ENCODE data around the gene OVAAL.
"Not testable (repeated sequence)": the region's sequence is repeated elsewhere in the genome, so short reads cannot be mapped to it uniquely, and the experiment has no call there.

Gene OVAAL

DNA sequence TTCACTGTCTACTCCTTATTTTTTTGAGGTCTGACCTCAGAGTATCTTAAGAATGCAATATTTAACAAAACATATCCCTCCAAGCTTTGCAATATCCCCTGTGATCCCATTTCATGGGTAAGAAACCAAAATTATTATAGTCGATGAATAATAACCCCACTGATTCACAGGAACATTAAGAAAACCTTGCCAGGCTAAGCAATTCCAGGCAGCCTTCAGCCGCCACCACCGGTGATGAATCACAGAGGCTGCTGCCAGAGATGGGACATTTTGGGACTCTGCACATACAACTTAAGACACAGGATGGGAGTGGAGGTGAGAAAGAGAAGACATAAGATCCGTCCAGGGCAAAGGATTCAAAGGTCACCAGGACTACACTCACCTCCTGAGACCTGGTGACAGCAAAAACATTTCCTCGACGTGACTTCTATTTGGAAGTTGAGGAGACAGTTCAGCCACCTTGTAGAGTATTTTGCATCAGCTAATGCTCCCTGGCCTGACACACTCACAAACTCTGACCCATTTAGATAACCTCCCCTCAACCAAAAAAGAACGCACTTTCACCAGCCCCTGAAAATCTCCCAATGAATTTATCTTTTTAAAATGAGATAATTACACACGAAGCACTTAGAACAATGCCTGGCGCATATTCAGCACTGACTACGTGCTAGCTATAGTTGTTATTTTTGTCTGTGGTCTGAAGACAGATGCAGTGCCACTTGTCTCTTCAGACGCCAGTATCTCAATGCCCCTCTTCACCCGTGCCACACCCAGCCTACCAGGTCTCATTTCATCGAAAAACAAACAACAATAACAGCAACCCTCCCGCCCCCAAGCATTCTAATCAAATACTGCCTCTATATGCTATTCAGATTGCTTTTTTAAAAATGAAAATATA lies 17.8 kb upstream of the OVAAL start:
- peak; percentile 58 for DNase-seq (ENCODE audit: low spot score)

DNA sequence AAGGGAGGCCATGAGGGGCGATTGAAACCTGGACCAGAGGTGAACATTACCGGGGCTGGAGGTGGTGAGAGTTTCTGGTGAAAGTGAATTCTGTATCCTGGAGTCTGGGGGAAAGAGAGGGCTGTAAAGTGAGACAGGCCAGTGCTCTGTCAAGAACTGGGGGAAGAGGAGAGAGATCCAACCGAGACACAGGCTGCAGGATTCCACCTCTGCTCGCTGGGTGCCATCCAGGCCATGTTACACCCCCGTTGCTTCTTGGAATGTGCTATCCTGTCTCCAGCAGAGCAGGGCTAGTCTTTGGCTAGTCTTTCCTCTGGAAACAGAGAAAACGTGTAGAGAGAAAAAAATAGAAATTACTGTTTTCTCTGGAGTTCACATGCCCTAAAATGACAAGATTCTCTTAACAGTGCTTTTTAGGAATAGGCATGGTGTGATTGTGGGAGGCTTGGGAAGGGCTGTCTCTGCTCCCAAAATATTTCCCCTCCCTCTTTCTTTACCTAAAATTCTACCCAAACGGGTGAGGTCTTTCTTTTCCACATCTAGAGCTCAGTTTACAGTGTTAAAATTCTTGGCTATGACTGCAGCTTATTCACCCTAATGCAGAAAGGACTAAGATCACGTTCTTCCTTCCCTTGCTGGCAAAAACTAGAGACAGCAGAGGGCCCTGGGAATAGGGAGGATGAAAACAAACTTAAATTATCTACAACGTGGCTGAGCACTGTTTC lies 16.5 kb upstream of the OVAAL start:
- DNase-seq (ENCODE audit: low spot score): no peak

DNA sequence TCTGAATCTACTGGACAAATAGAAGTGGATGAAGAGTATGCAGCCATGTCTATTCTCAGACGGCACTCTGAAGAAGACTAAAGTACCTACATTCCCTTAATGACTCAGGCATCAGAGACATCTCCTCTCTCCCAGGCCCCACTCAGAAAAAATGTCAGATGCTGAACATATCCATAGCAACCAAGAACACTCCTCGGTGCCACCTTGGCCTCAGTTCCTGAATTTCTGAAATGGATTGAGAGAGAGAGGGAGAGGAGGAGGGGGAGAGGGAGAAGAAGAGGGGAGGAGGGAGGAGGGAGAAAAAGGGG lies 16.0 kb upstream of the OVAAL start:
- peak; percentile 47 for DNase-seq (ENCODE audit: low spot score)

DNA sequence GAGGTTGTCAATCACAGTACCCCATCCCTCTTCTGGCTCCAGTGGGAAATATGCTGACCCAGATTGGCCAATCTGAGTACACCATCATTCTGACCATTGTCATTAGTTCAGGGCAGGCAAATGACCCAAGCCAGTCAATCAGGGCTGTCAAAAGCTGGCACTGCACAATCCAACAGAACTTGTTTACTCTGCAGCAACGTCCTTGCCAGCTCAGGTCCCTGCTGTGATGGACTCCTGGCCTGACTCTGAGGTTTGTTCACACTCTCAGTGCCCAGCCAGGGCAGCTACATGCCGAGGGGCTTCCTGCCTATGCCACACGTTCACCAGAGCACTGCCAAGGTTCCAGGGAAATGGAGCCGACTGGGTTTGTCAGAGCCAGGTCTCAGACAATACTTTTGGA lies 14.7 kb upstream of the OVAAL start:
- no peak for DNase-seq (ENCODE audit: low spot score)

DNA sequence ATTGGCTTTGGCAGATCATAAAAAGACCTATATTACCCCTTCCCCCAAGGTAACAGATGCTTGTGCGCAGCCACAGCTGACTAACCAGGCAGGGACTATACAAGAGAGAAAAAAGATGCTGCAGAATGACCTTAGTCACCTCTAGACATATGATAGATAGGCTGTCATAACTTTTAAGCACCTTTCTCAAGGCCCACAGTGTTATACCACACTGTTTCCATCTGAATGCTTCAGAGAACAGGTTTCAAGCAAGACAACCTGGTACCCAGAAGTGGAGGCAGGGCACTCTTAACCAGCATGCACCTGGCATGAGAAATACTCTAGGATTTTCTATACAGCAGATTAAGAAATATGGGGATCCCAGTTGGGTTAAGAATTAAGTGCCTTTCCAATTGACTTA lies 12.8 kb upstream of the OVAAL start:
- no peak for DNase-seq (ENCODE audit: low spot score)

DNA sequence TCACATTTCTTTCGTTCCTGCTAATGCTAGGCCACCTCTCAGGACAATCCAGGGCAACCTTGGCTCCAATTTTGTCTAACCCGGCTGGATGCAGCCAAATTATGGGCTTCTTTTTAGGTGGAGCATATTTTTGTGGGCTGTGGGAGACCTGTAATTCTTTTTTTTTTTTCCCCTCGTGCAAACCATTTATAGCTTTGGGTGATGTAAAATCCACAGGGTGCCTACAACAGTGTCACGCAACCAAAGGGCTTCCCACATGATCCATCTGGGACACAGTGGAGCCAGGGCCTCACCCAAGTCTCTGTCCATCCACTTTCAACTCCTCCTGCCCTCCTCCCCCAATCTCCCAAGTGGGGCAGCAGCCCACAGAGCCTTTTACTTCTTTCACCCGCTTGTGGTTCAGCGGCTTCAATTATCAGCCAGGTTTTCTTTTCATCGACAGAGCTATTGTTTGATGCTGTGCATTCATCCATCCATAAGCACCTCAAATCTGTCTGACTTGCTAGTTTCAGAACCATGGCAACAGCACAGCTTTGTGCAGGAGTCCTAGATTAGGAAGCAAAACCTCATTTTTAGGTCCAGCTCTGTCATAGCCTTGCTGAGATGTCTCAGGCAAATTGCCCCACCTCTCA lies 10.0 kb upstream of the OVAAL start:
- no peak for DNase-seq (ENCODE audit: low spot score)

DNA sequence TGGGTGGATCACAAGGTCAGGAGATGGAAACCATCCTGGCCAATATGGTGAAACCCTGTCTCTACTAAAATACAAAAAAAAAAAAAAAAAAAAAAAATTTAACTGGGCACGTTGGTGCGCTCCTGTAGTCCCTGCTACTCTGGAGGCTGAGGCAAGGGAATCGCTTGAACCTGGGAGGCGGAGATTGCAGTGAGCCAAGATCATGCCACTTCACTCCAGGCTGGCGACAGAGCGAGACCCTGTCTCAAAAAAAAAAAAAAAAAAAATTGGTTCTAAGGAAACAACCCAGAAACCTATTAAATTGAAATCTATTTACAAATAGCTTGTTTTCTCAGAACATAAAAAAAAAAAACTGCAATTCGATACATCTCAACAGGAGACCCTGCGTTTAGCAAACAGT lies 9.0 kb upstream of the OVAAL start:
- not testable (repeated sequence) for DNase-seq (ENCODE audit: low spot score)

DNA sequence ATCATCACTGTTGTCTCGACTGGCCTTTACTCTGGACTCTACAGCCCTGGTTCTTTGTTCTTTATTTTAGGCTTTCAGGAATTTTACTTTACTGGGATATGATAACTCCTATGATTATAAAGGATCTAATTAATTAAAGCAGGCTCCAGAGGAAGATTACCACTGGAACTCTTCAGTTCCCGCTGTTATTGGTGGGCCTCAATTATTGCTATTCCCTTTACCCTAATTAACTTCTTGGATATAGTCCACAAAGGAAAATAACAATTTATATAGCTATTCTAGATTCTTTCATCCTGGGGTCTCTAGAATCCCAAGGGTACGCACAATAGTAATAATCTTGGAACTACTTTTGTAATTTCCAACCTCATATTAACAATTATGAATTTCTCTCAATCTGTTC lies 8.5 kb upstream of the OVAAL start:
- DNase-seq (ENCODE audit: low spot score): no peak

DNA sequence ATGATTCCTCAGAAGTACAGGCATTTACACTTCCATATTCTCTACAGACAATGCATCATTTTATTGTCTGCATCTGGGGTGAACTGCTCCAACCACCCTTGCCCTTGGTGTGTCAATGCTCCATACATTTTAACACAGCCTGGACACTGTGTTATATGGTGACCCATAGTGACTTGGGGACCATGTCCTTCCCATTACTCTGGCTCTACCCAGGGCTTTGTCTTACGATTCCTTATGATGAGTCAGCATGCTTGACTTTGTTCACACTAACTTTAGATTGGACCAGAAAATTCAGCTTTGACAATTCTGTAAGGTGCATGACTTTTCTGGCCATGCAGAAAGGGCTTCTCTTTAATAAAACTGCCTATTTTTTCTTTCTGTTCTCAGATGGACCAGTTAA lies 6.8 kb upstream of the OVAAL start:
- no peak for DNase-seq (ENCODE audit: low spot score)

DNA sequence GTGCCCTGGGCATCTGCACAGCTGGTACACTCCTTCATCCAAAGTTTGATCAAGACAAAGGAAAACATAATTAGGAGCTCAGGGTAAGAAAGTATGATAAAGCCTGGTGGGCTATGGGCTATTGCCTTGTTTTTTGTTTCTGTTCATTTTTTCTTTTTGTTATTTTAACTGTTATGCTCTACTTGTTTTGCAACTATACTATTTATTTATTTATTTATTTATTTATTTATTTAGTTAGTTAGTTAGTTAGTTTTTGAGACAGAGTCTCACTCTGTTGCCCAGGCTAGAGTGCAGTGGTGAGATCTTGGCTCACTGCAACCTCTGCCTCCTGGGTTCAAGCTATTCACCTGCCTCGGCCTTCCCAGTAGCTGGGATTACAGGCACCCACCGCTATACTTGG lies 5.7 kb upstream of the OVAAL start:
- not testable (repeated sequence) for DNase-seq (ENCODE audit: low spot score)

DNA sequence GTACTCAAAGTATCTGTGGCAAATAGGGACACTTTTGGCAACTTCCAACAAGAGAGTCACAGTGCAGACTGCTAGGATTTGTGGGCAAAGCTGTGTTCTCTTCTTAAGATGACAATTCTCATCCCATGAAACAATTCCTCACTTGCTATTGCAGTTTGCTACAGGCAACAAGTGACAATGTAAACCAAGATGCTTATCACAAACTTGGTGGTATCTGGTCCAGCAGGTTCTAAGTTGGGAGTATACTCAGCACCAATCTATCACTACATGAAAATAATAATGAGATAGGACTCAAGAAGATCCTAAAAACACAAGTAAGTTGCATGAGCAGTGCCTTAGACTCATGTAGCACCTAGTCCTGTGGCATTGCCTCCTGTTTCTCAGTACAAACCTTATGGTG lies 3.4 kb upstream of the OVAAL start:
- no peak for DNase-seq (ENCODE audit: low spot score)

DNA sequence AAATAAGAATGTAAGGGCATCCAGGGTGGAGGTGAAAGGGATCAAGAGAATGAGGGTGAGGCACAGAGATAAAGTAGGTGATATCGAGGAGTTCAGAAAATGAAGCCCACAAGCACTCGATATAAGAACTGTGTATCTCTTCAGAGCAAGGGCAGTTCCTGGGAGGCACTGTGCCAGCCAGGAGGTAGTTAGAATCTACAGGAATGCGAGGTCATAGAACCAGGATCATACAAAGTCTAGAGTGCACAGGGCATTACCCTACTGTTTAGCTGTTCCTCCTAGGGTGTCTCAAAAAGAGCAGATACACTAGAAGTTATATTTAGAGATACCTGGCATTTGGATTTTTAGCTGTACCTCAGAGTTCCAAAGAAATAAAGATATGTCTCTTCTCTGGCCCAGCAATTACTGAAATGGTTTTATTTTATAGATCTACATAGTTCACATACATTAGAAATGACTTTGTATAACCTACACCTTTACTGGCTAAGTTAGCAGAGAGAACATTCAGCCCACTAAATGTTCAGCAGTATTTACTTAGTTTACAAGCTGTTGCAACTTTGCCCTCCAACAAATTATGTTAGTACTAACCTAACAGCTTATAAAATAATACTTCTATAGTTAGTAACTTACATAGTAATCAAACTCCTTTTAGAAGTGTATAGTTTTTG lies 1.6 kb downstream of the OVAAL start:
- DNase-seq (ENCODE audit: low spot score): no peak

DNA sequence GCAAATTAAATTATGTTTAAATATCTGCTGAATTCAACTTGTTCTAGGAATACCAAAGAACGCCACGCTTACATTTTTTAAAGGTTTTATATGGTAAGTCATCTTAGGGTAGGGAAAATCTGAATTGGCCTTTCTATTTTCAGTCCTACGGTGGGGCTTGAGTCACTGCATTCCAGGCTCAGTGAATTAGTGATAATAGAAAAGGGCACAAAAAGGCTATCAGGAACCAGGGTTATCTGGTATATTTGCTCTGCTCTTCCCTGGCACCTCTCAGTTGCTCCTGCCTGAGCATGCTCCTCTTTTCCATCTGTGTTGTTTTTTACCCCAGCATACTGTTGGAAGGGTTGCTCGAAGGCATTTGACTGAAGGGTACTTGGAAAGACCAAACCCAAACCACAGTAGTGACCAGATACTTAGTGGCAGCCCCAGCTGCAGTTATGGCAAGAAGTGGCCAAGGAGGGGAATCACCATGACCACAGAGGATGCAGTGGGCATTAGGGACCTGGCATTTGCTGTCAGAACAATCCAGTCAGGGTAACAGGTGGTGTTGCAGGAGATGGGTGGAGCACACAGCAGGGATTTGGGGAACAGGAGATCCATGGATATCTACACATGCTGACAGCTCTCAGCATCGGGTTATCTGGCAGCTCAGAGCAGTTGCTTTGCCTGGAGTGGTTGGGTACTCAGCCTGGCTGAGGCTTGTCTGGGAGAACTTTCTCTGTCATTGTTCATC lies 2.3 kb downstream of the OVAAL start:
- no peak for DNase-seq (ENCODE audit: low spot score)

DNA sequence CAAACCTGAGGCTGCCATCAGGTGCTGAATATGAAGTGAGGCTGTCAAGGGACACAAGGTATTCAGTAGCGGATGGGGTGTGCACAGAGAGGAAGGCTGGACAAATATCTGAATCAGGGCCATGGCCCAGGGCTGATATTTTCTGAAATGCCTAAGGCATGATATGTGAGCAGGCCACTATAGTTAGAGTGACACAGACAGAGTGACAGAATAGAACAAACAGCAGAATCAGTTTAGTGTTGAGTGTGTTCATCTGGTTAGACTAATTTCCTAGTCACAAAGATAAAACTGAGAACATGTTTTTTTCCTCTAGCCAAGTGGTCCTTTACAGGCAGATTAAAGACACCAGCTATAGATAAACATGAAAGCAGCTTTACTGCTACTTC lies 3.9 kb downstream of the OVAAL start:
- no peak for DNase-seq (ENCODE audit: low spot score)

DNA sequence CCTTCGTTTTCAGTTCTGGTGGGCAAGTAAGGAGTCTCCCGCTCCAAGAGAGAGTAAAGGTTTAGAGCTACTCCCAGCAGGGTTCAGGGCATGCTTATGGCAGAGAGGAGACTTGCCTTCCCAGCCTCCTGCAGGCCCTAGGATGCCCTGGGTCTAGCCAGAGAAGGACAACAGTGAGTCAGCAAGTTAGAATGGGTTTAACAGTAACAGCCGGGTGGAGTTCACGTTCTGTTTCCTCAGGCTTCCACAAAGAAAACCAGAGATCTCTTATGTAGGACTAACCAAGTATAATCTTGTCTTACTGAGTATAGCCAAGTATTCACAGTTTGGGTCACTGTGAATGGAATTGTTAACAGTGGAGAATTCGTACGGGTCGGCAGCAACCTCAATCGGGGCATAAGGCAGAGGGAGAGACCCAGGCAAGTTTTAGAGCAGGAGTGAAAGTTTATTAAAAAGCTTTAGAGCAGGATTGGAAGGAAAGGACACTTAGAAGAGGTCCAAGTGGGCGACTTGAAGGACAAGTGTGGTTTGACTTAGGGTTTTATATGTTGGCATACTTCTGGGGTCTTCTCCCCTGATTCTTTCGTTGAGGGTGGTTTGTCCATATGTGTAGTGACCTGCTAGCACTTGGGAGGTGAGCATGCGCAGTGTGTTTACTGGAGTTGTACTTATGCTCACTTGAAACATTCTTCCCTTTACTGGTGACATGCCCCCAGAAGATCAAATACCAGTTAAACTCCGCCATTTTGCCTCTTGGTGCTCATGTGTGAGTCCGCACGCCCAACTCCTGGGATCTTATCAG lies 4.5 kb downstream of the OVAAL start:
- peak; percentile 70 for DNase-seq (ENCODE audit: low spot score)

DNA sequence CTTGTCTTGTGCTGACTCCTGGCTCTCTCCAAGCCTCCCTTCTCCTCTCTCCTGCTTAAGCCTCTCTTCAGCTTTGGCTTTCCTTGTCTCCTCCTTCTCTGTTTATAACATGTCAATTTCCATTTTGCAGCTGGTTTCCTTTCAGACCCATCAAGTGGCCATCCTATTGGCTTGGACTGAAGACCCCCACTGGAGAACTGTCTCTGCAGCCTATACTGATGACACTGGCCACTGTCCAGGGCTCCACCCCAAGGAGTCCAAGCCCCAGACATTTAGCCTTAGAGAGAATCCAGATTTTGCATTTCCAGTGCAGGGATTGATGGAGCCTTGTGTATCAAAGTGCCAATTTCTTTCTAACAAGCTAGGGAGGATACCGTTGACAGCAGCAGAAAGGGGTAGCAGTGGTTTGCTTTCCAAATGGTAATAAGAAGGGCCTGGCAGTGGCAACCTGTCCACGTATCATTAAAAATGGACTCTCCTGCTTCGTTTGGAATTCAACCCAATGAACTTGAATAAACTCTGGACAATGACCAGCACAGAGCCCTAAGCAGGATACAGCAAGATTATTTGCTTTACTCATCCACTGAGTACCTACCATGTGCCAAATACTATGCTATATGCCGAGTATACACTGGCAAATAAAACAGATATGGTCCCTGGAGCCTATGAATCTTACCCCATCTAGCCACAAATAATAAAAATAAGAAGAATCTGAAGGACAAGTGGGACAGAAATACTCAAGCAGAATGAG lies 6.5 kb downstream of the OVAAL start:
- DNase-seq (ENCODE audit: low spot score): no peak

DNA sequence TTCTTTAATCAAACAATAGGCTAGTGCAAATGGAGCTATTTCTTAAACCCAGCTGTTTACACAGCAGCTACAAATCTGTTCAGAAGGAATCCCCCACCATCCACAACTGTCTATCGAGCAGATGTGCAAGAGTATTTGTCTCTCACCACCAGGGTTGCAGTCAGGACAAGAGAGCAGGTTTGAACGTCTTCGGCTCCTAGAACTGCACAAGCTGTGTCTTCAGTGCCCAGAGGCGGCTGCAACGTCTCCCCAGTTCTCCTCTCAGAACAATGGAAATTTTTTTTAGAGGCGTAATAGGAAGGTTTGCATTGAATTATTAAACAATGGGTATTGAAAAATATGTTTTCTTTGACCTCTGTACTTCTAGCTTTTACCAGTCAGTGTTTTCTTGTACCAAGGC lies 7.3 kb downstream of the OVAAL start:
- DNase-seq (ENCODE audit: low spot score): no peak

DNA sequence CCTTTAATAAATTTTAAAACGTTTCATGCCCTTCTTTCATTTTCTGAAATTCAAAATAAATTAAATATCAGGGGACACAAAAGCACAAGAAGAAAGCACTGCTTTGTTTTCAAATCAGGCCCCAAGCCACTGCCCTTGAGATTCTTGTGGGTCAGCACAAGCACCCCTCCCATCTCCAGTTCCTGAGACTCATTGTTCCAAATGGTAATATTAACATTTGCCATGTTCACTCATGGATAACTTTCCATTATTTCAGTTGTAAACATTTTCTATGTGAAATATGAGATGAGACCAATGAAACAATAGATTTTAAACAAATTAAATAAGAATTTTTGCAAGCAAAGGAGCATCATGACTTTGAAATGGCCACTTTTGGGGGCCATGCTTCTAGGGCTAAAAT lies 7.7 kb downstream of the OVAAL start:
- DNase-seq (ENCODE audit: low spot score): no peak

DNA sequence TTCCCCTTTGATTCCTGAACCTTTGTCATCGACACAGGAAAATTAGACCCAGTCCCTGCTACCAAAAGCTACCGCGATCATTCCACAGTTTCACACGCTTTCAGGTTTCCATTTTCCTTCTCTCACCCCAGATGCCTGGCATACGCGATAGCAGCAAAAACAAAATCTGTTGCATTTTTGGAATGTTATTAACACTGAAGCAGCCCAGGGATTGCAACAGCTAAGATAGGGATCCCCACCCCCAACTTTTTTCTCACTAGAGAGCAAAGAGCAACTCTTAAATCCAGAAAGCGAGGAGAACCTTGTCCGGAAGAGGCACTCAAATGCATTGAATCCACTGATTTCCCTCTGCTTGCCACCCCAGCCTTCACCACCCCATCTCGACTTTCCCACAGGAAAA lies 8.9 kb downstream of the OVAAL start:
- no peak for DNase-seq (ENCODE audit: low spot score)

DNA sequence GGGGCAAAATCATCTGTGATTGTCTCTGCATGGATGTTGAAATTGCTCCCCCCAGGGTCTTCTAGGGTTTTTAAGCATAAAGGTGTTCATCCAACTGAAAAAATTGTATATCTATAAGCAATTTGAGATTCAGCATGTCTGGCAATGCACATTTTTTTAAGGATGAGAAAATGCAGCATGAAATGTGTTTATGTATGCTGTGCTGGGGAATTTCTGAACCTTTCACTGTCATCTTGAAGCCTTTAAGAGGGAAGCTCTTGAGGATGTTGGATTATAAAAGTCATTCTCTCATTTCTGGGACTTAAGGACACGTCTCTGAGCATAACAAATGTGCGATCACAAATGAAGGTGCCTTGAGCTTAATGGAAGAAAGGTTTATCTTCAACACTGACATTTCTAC lies 9.4 kb downstream of the OVAAL start:
- no peak for DNase-seq (ENCODE audit: low spot score)
